ENCODE measurements around the gene BASP1.

DNA sequence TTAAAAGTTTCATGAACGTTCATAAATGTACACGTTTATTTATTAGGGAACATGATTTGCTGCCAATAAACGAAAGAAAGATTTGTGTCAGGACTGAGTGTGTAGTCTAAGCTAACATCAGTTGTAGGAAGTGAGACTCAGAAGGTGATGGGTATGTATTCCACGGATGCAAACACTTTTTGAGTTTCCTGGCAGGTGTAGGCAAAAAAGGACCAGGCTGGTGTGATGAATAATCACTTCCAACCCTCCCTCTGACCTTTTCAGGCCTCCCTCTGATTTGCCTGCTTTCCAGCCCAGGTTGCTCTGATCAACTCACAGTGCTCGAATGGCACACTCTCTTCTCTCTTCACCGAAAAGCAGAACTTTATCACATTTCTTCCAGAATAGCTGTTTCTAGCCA, 51.8 kb downstream of the BASP1 start:
- TF ChIP-seq, protein P1, sequence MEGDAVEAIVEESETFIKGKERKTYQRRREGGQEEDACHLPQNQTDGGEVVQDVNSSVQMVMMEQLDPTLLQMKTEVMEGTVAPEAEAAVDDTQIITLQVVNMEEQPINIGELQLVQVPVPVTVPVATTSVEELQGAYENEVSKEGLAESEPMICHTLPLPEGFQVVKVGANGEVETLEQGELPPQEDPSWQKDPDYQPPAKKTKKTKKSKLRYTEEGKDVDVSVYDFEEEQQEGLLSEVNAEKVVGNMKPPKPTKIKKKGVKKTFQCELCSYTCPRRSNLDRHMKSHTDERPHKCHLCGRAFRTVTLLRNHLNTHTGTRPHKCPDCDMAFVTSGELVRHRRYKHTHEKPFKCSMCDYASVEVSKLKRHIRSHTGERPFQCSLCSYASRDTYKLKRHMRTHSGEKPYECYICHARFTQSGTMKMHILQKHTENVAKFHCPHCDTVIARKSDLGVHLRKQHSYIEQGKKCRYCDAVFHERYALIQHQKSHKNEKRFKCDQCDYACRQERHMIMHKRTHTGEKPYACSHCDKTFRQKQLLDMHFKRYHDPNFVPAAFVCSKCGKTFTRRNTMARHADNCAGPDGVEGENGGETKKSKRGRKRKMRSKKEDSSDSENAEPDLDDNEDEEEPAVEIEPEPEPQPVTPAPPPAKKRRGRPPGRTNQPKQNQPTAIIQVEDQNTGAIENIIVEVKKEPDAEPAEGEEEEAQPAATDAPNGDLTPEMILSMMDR (IDR thresholded peaks at IDR 0.05), result no peak
- no peak for TF ChIP-seq EZH2 (IDR thresholded peaks at IDR 0.05; ENCODE audit: borderline replicate concordance, insufficient read depth, low read depth, low read length, poor library complexity, severe bottlenecking)

Data from B cell (primary cell).